Measurements from ENCODE around the gene MEPE. TPM values are rescaled to one million over a fixed set of nuclear protein-coding genes. Genes with fewer than 3 reads are reported as not detected.

The MEPE gene
- total and polyA plus RNA-seq, 7 donors, result not detected

DNA sequence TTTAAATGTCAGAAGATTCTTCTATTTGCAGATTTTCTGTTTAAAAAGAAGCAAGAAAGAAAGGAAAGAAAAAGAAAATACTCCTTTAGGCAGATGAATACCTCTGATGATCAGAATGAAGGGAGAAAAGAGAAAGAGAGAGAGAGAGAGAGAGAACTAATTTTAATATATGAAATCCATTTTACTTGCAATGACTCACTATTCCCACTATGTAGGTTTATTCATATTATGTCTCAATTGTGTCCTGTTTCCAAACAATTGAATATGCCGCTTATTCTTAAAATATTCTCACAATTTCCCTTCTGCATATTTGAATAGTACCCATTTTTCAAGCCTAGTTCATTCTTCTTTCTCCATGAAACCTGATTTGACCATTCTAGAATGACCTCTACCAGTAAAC, 11.7 kb downstream of the MEPE start:
- Histone ChIP-seq H3K27ac (no peak overlapping the region), H3K36me3 (ENCODE audit: insufficient read depth in 1 of 2, low read depth in 1 of 2) (no peaks in the 10 kb centered on the region), H3K4me3 (no peak overlapping the region), H3K27me3 (ENCODE audit: insufficient read depth in 3 of 3, low read length in 2 of 3) (no peaks in the 10 kb centered on the region), H3K4me1 (no peaks in the 10 kb centered on the region), H3K9me3 (no peaks in the 10 kb centered on the region)
- TF ChIP-seq, protein P1, sequence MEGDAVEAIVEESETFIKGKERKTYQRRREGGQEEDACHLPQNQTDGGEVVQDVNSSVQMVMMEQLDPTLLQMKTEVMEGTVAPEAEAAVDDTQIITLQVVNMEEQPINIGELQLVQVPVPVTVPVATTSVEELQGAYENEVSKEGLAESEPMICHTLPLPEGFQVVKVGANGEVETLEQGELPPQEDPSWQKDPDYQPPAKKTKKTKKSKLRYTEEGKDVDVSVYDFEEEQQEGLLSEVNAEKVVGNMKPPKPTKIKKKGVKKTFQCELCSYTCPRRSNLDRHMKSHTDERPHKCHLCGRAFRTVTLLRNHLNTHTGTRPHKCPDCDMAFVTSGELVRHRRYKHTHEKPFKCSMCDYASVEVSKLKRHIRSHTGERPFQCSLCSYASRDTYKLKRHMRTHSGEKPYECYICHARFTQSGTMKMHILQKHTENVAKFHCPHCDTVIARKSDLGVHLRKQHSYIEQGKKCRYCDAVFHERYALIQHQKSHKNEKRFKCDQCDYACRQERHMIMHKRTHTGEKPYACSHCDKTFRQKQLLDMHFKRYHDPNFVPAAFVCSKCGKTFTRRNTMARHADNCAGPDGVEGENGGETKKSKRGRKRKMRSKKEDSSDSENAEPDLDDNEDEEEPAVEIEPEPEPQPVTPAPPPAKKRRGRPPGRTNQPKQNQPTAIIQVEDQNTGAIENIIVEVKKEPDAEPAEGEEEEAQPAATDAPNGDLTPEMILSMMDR (IDR thresholded peaks at IDR 0.05), result no peak
- intact Hi-C loops (cut with DNase I), result no loop called here
- ATAC-seq (no peak), DNase-seq (no peak)
- 88 to 94% (median 89%) methylated on average over 1 of the region's 1 CpG for WGBS, 3 donors

DNA sequence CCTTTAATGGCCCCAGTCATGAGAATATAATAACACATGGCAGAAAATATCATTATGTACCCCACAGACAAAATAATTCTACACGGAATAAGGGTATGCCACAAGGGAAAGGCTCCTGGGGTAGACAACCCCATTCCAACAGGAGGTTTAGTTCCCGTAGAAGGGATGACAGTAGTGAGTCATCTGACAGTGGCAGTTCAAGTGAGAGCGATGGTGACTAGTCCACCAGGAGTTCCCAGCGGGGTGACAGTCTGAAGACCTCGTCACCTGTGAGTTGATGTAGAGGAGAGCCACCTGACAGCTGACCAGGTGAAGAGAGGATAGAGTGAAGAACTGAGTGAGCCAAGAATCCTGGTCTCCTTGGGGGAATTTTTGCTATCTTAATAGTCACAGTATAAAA, 13.5 kb downstream of the MEPE start:
- DNase-seq, result no peak
- Histone ChIP-seq H3K4me3 (no peak overlapping the region), H3K36me3 (ENCODE audit: insufficient read depth in 1 of 2, low read depth in 1 of 2) (no peaks in the 10 kb centered on the region), H3K9me3 (no peaks in the 10 kb centered on the region), H3K27ac (no peak overlapping the region), H3K4me1 (no peaks in the 10 kb centered on the region), H3K27me3 (ENCODE audit: insufficient read depth in 3 of 3, low read length in 2 of 3) (no peaks in the 10 kb centered on the region)
- intact Hi-C loops (cut with DNase I), result loop anchor here in 1 of 2 donors (5.0 kb wide), 2 partner anchors 294 to 489 kb away; no protein-coding TSS in a partner anchor
- TF ChIP-seq, protein P1 (IDR thresholded peaks at IDR 0.05), result no peak
- ATAC-seq, result no peak
- WGBS, 3 donors, result 95% methylated on average over 5 of the region's 5 CpGs

DNA sequence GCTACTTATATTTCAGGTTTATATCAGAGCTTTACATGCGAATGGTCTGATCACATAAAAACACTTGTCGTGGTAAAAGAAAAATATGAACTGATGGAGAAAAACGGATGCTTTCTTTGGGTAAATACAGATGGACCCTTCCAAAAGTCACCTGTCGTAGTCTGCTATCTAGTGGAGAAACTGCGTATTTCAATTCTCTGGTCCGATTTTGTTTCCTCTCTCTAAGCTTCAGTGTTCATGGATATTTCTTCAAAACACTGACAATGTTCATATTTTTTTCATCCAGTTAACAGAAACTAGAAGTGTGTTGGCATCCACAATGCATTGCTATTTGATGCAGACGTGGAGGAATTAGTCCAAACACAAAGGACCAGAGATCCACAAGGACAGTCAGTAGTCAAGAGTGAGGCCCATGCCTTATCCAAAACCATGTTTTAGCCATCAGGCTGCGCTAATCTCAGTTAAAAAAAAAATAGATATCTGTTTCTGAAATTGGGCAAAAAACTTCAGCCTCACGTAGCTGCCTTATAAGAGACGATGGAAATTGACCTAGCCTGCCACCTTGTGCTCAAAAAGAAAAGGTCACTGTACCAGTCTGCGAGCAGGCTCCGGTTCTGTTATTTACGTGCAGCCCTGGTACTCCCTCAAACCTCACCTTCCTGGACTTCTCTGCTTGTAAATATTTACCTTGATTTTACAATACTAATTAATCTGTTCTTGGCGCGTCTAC, 16.0 kb downstream of the MEPE start:
- TF ChIP-seq, protein P1 (IDR thresholded peaks at IDR 0.05), result peak; percentile 57
- Histone ChIP-seq H3K36me3 (ENCODE audit: insufficient read depth in 1 of 2, low read depth in 1 of 2) (no peaks in the 10 kb centered on the region), H3K4me3 (peak overlapping the region; percentile 26), H3K9me3 (no peaks in the 10 kb centered on the region), H3K4me1 (no peaks in the 10 kb centered on the region), H3K27me3 (ENCODE audit: insufficient read depth in 3 of 3, low read length in 2 of 3) (no peaks in the 10 kb centered on the region), H3K27ac (no peak overlapping the region)
- WGBS, 3 donors, result 10 to 14% (median 11%) methylated on average over 15 of the region's 15 CpGs
- ATAC-seq, result peak; percentile 60 to 85 (median 72)
- intact Hi-C loops (cut with DNase I), result loop anchor here in 1 of 2 donors (5.0 kb wide), 2 partner anchors 296 to 491 kb away; no protein-coding TSS in a partner anchor
- no peak for DNase-seq

GRCh38 chr4:87849612-87850011, 16.8 kb downstream of the MEPE start:
- 55 to 67% (median 55%) methylated on average over 4 of the region's 4 CpGs for WGBS, 3 donors

More at GRCh38 chr4:87849612-87850011, 16.8 kb downstream of the MEPE start:
- DNase-seq (no peak), ATAC-seq (no peak)
- TF ChIP-seq, protein P1 (IDR thresholded peaks at IDR 0.05), result no peak
- no peaks in the 10 kb centered on the region for H3K9me3 ChIP-seq
- no peak overlapping the region for H3K4me3 ChIP-seq
- H3K27me3 ChIP-seq (ENCODE audit: insufficient read depth in 3 of 3, low read length in 2 of 3), result no peaks in the 10 kb centered on the region
- no peaks in the 10 kb centered on the region for H3K36me3 ChIP-seq (ENCODE audit: insufficient read depth in 1 of 2, low read depth in 1 of 2)
- no peak overlapping the region for H3K27ac ChIP-seq
- intact Hi-C loops (cut with DNase I), result loop anchor here (5.0 to 10.0 kb wide), 6 partner anchors 123 to 668 kb away; no protein-coding TSS in a partner anchor
- H3K4me1 ChIP-seq, result no peaks in the 10 kb centered on the region
